DMS53 treated with DMSO at 0.1 percent for 48 hours (cell line): ENCODE results near the gene XCL1.

Experiments
- DNase-seq: peaks from one replicate; lab custom pipeline; 2025; ENCODE audit not compliant: unreplicated experiment; lab: John Stamatoyannopoulos, UW

Gene XCL1

GRCh38 chr1:168603501-168604110, 27.2 kb downstream of the XCL1 start:
- peak; percentile 66 for DNase-seq

DNA sequence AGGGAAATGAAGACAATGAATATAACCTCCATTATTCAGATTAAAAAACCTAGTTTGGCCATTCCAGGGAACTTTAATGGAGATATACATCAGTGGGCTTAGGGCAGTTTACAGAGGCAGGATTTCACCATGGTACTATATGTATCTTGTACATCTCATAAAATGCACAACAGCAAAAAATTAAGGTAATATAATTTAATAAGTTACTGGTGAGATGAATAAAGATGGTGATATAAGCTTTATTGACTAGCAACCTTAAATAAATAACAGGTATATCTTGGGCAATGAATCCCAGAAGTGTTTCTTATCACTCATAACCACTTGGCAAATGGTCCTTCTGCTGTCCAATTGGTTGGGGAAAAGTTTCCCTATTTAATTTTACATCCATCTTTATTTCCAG, 29.0 kb downstream of the XCL1 start:
- DNase-seq = no peak

GRCh38 chr1:168606096-168606495, 29.7 kb downstream of the XCL1 start:
- DNase-seq = no peak

GRCh38 chr1:168607872-168608428, 31.5 kb downstream of the XCL1 start:
- no peak for DNase-seq

DNA sequence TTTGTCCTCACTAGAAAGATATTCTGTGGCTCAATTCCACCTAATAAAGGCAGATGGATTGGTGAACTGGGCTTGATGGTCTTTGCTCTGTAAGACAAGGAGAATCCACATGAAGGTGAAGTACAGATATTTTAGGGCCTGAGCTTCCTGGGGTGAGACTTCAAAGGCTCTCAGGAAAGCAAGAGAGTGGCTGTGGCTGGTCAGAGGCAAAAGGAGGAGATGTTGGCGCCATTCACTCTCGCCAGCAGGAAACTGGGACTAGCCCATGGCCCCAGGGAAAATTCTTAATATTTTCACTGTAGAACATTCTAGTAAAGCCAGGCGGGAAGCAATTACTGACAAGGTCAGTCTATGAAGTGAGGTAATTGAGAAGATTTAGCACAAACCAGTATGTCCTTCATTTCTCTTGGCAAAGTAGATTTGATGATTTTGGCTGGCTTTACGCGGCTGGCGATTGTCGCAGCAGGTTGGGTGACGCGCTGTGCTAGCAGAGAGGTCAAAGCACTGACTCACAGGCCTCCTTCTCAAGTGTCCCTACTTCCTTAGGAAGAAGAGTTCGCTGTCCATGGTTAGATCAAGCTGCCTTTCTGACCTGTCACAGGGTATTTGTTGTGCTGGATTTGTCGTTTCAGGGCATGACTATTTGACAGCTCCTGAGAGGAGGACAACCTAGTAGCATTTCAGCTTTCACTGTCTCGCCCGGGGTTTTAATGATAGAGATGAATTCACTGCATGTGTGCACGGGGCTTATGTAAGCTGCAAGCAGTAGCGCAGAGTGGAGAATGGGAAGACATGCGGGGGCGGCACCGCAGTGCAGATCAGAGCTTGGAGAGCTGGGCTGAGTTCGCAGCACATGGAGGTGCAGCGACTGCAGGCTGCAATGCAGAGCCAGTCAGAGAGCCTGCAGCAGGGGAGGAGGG, 32.7 kb downstream of the XCL1 start:
- no peak for DNase-seq

DNA sequence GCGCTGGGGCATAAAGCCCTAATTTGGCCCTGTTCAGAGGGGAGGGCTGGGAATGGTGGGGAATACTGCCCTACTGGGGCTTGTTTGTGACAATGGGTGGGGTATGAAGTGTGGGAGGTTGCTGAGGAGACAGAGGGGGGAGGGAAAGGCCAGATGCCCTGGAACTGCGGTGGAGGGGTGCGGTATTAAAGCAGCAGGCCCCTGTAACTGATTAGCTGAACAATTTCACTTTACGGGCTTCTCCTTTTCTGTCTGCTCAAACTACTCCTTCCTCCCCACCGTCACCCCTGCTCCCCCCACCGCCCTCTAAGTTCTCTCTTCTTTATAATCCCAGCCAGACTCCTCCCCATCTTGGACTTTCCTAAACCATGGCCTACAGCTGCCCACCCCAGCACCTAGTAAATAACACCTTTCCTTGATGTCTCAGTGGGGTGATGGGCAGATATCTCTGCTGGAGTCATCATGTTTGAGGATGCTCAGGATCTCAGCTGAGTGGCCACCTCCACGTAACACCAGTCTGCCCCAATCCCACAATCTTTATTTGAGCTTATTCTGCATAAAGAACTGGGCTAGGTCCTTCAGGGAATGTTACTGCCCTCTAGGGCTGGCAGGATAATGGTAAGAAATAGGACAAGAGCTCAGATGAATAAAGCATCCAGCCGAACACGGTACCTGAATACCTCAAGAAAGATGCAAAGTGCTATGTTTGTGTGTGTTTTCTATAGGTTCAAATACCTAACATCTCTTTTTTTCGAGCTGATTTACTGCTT, 33.5 kb downstream of the XCL1 start:
- DNase-seq = no peak

- DNase-seq = no peak
Observed at GRCh38 chr1:168613038-168613451, 36.6 kb downstream of the XCL1 start.

DNA sequence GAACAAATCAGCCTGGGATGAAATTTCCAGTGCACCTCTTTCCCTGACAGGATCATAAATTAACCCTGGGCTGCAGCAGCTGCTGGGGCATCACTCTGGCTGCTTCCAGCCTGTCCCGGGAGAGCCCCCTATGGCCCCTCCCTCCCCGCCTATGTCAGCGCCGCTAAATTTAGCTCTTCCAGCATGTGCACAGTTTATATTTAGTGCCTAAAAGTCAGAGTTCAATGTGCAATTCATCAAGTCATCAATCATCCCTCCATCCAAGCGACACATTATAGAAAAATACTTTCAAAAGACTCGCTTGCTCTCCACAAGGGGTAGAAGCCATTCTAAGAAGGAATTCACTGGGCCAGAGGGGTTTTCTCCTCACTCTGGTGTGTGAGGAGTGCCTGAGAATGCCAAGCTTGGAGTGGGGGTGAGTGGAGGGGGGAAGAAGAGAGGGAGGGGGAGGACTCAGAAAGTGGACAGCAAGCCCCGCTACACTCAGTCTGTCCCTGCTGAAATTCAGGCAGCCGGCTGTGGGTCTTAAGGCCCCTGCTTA, 37.4 kb downstream of the XCL1 start:
- no peak for DNase-seq

DNA sequence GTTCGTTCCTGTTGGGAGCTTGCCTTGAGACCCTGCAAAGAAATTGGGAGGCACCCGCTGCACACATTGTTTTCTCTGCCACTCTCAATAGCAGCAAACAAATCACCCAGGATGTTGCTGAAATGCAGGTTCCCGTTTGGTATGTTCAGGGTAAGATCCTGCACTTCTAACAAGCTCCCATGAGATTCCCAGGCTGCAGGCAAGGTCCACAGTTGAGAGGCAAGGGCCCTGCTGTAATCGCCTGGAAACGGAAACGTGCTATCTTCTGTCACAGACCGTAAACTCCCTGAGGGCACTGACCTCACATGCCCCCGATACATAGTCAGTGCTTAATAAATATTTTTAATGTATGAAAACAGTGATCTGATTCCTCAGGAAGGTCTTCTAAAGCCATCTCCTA, 37.8 kb downstream of the XCL1 start:
- no peak for DNase-seq

DNA sequence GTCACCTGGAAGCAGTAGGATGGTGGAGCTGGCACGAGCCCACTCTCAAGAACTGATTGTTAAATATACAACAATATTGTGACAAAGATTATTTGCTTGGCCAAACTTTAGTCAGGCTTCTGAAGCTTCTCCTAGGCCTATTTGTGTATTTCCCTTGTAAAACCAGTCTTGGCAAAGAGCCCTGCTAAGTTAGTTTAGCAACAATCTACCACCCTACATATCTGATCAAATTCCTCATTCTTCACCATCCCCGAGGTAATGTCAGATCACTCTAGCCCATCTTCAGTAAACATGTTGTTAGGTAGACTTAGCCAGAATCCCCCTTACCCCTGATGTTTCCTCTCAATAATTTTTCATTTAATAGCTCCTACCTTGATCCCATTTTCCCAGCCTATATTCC, 39.6 kb downstream of the XCL1 start:
- no peak for DNase-seq

- no peak for DNase-seq
Observed at GRCh38 chr1:168617974-168618750, 41.8 kb downstream of the XCL1 start.

DNA sequence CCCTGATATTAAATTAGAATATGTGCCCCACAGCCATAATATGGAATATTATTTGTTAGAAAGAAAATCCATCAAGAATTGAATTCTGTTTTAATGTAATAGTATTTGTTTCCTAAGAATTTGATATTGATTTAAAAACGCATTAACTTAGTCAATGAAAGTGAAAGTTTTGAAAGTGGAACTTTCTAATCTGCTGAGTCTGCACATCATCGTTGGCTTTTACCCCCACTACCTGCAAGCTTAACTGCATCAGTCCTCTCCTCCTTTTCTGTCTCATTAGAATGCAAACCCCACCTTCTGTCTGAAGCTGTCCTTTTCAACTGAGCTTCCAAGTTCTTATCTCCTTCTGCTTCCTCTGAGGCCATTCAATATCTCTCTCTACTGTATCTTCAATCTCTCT, 42.5 kb downstream of the XCL1 start:
- no peak for DNase-seq

- DNase-seq = no peak
Observed at GRCh38 chr1:168621356-168621755, 45.0 kb downstream of the XCL1 start.

- DNase-seq = peak; percentile 70
Observed at GRCh38 chr1:168623003-168623828, 46.8 kb downstream of the XCL1 start.

GRCh38 chr1:168623831-168624230, 47.4 kb downstream of the XCL1 start:
- no peak for DNase-seq

- no peak for DNase-seq
Observed at GRCh38 chr1:168626326-168626725, 49.9 kb downstream of the XCL1 start.

GRCh38 chr1:168627370-168627769, 51.0 kb downstream of the XCL1 start:
- DNase-seq = no peak

GRCh38 chr1:168628807-168629206, 52.4 kb downstream of the XCL1 start:
- no peak for DNase-seq

DNA sequence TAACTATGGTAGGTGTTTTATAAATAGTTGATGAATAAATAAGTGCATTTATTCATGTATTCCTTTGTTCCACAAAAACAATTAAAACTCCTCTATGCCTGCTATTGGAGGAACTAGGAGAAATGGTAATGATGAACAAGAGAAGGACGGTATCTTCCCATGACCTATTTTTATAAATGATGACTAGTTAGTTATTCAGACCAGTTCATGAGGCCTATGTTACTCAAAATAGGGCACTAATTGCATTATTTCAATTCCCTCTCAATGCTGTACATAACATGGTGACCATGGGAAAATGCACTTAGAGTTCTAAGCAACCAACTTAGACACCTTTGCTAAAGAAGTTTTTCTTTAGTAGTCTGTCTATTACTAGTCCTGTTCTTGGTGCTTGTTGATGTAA, 53.1 kb downstream of the XCL1 start:
- no peak for DNase-seq
